ENCODE results near the gene ADCYAP1.
"Not testable (repeated sequence)": the region's sequence is repeated elsewhere in the genome, so short reads cannot be mapped to it uniquely, and the experiment has no call there.

ADCYAP1 gene

GRCh38 chr18:904218-905090, at the start of gene ADCYAP1:
Gene ADCYAP1 (plus strand): TSS chr18:904871. CDS start chr18:905387, 516 bp downstream.
- no peak for DNase-seq

GRCh38 chr18:857986-858385, 46.7 kb upstream of the ADCYAP1 start:
- DNase-seq, result no peak

GRCh38 chr18:864872-865273, 39.8 kb upstream of the ADCYAP1 start:
- peak; percentile 47 for DNase-seq

GRCh38 chr18:867257-867656, 37.4 kb upstream of the ADCYAP1 start:
- DNase-seq, result no peak

- not testable (repeated sequence) for DNase-seq
Measured at GRCh38 chr18:873426-873825, 31.2 kb upstream of the ADCYAP1 start.

- no peak for DNase-seq
Measured at GRCh38 chr18:875912-876311, 28.8 kb upstream of the ADCYAP1 start.

GRCh38 chr18:877238-877637, 27.4 kb upstream of the ADCYAP1 start:
- DNase-seq, result no peak

- no peak for DNase-seq
Measured at GRCh38 chr18:886076-886475, 18.6 kb upstream of the ADCYAP1 start.

GRCh38 chr18:887716-888115, 17.0 kb upstream of the ADCYAP1 start:
- no peak for DNase-seq

GRCh38 chr18:892316-892715, 12.4 kb upstream of the ADCYAP1 start:
- DNase-seq, result no peak

GRCh38 chr18:896315-896714, 8.4 kb upstream of the ADCYAP1 start:
- DNase-seq, result no peak

GRCh38 chr18:901761-902160, 2.9 kb upstream of the ADCYAP1 start:
- no peak for DNase-seq

- no peak for DNase-seq
Measured at GRCh38 chr18:902229-902628, 2.4 kb upstream of the ADCYAP1 start.

GRCh38 chr18:903701-904100, 970 bp upstream of the ADCYAP1 start:
- DNase-seq, result no peak

- no peak for DNase-seq
Measured at GRCh38 chr18:905307-905947, 756 bp downstream of the ADCYAP1 start.

GRCh38 chr18:905948-906415, 1.3 kb downstream of the ADCYAP1 start:
- DNase-seq, result no peak

- DNase-seq, result no peak
Measured at GRCh38 chr18:906416-907114, 1.9 kb downstream of the ADCYAP1 start.

- no peak for DNase-seq
Measured at GRCh38 chr18:907115-907884, 2.6 kb downstream of the ADCYAP1 start.

GRCh38 chr18:907885-908757, 3.5 kb downstream of the ADCYAP1 start:
- DNase-seq, result no peak

- no peak for DNase-seq
Measured at GRCh38 chr18:908758-909724, 4.4 kb downstream of the ADCYAP1 start.

- no peak for DNase-seq
Measured at GRCh38 chr18:910247-910646, 5.6 kb downstream of the ADCYAP1 start.
